HG02642 (cell line): Measurements from ENCODE around the gene TMEM40.
"Not testable (repeated sequence)": the region's sequence is repeated elsewhere in the genome, so short reads cannot be mapped to it uniquely, and the experiment has no call there.

Source experiments
- ATAC-seq: cut with Tn5 transposase; IDR thresholded peaks from one replicate; pipeline ENCODE4 v1.9.1; 2021; ENCODE audit warnings: mild to moderate bottlenecking; ENCODE audit not compliant: unreplicated experiment, poor library complexity

The TMEM40 gene

DNA sequence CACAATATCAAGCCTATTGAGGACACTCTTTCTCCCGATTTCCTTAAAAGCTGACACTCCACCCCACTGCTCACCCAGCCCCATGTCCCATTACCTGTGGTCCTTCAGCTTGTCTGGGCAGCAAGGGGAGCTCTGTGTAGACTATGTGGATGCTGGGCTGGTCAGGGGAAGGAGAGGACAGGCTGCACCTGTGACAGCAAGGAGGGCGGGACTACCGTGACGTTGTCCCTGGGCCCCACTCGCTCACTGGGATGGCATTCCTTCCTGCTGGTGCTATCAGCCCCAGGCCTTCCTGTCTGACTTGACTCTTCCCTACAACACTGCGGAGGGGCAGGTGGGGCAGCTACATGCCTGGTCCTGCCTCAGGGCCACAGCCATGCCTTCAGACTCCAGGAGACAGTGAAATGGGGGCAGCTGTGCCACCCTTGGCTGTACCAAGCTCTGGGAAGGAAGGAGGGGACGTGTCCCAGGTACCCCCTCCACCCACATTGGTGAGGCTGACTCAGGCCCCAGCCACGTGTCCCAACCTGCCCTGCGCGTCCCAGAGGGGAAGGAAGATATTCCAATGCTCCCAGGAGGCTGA lies at the start of gene TMEM40:
Gene TMEM40, minus strand, starts transcription at position 163 of the 583 bp plus-strand sequence. CDS start 9,427 bp downstream, outside the sequence.
- ATAC-seq, result no peak

- no peak for ATAC-seq
Measured at GRCh38 chr3:12808587-12808986, 49.5 kb upstream of the TMEM40 start.

GRCh38 chr3:12807601-12808359 lies 48.7 kb upstream of the TMEM40 start:
- no peak for ATAC-seq

GRCh38 chr3:12807066-12807465 lies 48.0 kb upstream of the TMEM40 start:
- no peak for ATAC-seq

- no peak for ATAC-seq
Measured at GRCh38 chr3:12803371-12803770, 44.3 kb upstream of the TMEM40 start.

DNA sequence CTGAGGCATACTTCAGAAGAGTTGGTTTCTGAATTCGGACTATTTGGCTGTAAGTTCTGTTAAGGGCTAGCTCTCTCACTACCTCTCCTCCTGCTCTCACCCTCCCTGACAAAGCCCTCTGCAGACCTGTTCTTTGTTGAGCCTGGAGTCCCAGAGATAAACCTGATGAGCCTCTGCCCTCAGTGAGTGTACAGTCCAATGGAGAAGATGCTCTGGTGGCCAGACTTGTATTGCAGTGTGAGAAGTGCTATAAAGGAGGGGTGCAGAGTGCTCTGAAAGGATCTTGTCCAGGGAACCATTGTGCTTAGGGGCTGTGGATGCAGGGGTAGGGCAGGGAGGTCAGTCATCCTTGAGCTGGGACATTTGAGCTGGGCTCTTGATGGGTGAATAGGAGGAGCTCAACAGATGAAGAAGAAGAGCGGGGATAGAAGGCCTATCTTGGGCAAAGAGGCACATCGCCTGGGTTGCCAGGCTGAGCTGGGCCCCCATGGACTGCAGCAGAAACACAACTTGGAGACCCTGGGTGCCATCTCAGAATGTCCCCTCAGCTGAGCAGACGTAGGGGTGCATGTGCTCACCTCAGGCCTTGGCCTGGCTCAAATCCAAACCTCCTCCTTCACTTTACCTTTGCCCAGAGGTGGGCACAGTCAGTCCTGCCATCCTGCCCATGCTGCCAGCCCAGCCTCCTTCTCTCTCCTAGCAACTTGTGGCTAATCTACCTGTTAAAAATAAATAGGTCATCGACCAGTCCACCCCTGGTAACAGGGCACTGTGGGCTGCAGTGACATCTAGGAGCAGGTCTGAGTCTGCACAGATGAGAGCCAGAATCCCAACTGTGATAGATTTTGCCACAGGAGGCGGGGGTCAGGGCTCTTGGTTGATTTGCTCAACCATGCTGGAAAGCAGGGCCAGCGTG lies 40.7 kb upstream of the TMEM40 start:
- ATAC-seq, result no peak

GRCh38 chr3:12798559-12799179 lies 39.6 kb upstream of the TMEM40 start:
- ATAC-seq, result no peak

DNA sequence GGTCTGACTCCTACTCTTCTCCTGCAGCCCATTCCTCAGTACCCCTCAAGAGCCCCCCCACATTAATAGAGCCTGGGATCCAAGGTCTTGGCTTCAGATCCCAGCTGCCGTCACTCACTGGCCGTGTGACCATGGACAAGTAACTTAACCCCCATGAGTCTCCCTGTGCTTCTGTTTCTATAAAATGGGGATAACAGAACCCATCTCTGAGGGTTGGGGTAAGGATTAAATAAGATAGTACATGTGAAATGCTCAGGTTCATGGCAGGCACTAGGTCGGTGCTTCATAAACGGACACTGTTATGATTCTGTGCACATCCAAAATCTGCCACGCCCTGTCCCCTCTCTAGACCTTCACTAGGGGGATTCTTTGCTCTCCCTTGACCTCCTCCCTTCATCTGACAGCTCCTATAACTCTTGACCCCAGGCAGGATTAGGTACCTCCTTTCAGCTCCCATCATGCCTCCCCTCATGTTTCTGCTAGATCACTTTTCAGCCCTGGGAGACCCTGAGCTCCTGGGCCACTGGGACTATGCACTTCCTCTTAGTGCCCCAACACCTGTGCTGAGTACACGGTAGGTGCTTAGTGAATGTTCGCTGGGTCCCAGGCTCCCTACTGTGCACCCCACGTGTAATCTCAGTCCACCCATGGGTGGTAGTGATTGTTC lies 39.0 kb upstream of the TMEM40 start:
- no peak for ATAC-seq

GRCh38 chr3:12797124-12797891 lies 38.2 kb upstream of the TMEM40 start:
- no peak for ATAC-seq

- no peak for ATAC-seq
Measured at GRCh38 chr3:12796171-12797123, 37.4 kb upstream of the TMEM40 start, which contains the start of gene CAND2. Gene CAND2, plus strand, starts transcription at chr3:12796680. Its CDS starts 41 bp downstream, at chr3:12796721.

GRCh38 chr3:12793701-12794100 lies 34.6 kb upstream of the TMEM40 start:
- no peak for ATAC-seq

DNA sequence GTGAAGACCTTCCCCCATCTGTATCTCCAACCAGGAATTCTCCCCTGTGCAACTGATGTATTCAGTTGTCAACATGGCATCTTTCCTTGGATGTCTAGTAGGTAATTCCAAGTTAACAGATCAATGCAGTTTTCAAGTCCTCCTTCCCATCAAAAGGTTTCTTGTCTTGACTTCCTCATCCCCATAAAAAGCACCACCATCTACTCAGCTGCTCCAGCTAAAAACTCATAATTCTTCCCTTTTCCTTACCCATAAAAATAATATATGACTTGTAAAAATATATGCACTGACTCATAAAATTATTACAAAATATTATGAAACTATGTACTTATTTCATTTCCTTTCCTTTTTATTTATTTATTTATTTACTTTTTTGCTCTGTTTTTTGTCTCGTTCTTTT lies 32.4 kb upstream of the TMEM40 start:
- no peak for ATAC-seq

GRCh38 chr3:12787967-12788690 lies 29.1 kb upstream of the TMEM40 start:
- not testable (repeated sequence) for ATAC-seq

GRCh38 chr3:12787346-12787745 lies 28.3 kb upstream of the TMEM40 start:
- ATAC-seq, result not testable (repeated sequence)

DNA sequence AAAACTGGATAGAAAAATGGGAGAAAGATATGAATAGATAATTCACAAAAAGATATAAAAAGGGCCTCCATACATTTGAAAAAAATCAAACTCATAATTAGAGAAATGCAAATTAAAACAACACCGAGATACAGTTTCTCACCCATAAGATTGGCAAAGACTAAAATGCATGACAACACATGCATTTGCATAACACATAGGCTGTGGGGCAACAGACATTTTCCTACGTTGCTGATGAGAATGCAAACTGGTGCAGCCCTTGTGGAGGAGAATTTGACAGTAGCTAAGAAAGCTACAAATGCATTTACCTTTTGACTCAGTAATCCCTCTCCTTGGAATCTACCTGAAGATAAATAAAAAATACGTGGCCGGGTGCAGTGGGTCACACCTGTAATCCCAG lies 26.0 kb upstream of the TMEM40 start:
- ATAC-seq, result no peak

GRCh38 chr3:12782172-12782815 lies 23.2 kb upstream of the TMEM40 start:
- no peak for ATAC-seq

GRCh38 chr3:12780751-12781150 lies 21.7 kb upstream of the TMEM40 start:
- ATAC-seq, result no peak
